Natural killer cell (primary cell): ENCODE measurements around the gene MYCN. TPM values are rescaled to one million over a fixed set of nuclear protein-coding genes. Genes with fewer than 3 reads are reported as not detected.

Experiments used
- ATAC-seq, 3 donors: fragments of 150-1000 bp in 2 of 3; fragments of 200-7000 bp in 1 of 3; cut with Tn5 transposase; 1 replicate in 1 of 3; 2 replicates in 2 of 3; pipeline ENCODE4 v1.10.0; 2021; ENCODE audit warnings: mild to moderate bottlenecking in 2 of 3, moderate library complexity in 2 of 3
- DNase-seq, 2 donors: peaks; one replicate each; pipeline versions ENCODE4 v3.0.0 to v3.0.0-alpha.2; 2013 to 2021; ENCODE audit warnings: mixed read lengths in 1 of 2
- H3K27ac ChIP-seq: one replicate; pipeline ENCODE4 v1.5.1; 2013; ENCODE audit warnings: mild to moderate bottlenecking, low read length
- H3K27me3 ChIP-seq: one replicate; pipeline ENCODE4 v1.6.1; 2013; ENCODE audit warnings: low read length; ENCODE audit not compliant: control insufficient read depth, insufficient read depth
- H3K36me3 ChIP-seq: one replicate; pipeline ENCODE4 v1.6.1; 2013; ENCODE audit warnings: low read length; ENCODE audit not compliant: control insufficient read depth, insufficient read depth
- H3K4me1 ChIP-seq: one replicate; pipeline ENCODE4 v1.6.1; 2013; ENCODE audit warnings: low read length; ENCODE audit not compliant: control insufficient read depth, insufficient read depth
- H3K4me3 ChIP-seq: one replicate; pipeline ENCODE4 v1.5.1; 2013; ENCODE audit warnings: low read length
- H3K9me3 ChIP-seq: one replicate; pipeline ENCODE4 v1.6.1; 2013; ENCODE audit warnings: low read length; ENCODE audit not compliant: control insufficient read depth, insufficient read depth
- H3K27ac Mint-ChIP-seq, 2 donors: one replicate each; pipeline ENCODE4 v1.8.0; 2022; ENCODE audit warnings: mild to moderate bottlenecking in 2 of 2, mixed read lengths in 2 of 2, moderate library complexity in 1 of 2
- H3K27me3 Mint-ChIP-seq, 2 donors: one replicate each; pipeline ENCODE4 v1.8.0; 2022; ENCODE audit warnings: low read depth in 2 of 2, mixed read lengths in 2 of 2
- H3K36me3 Mint-ChIP-seq: one replicate; pipeline ENCODE4 v1.8.0; 2022; ENCODE audit warnings: mixed read lengths
- H3K4me1 Mint-ChIP-seq, 2 donors: one replicate each; pipeline ENCODE4 v1.8.0; 2022; ENCODE audit warnings: mixed read lengths in 2 of 2
- H3K4me3 Mint-ChIP-seq: one replicate; pipeline ENCODE4 v1.8.0; 2022; ENCODE audit warnings: mild to moderate bottlenecking, moderate library complexity, mixed read lengths
- H3K9me3 Mint-ChIP-seq, 2 donors: one replicate each; pipeline ENCODE4 v1.8.0; 2022; ENCODE audit warnings: mixed read lengths in 2 of 2
- CTCF ChIP-seq: fragments of 200-600 bp; IDR thresholded peaks from one replicate; pipeline ENCODE4 v1.8.0; 2022; ENCODE audit warnings: antibody characterized with exemption
- WGBS: methylation state at CpG from one replicate; pipeline ENCODE4 v1.1.7; 2013; ENCODE audit warnings: missing lambda C conversion rate; ENCODE audit not compliant: insufficient coverage; 5-methylcytosine and 5-hydroxymethylcytosine counted together
- intact Hi-C: fragments of 100-400 bp; cut with micrococcal nuclease; formaldehyde crosslinking; loops from one replicate; pipeline ENCODE4 v1.14.2; 2022
- total RNA-seq, 4 donors: library from RNA; stranded (reverse); fragments of 120-200 nt in 1 of 4; gene quantifications; one replicate each; pipeline versions ENCODE4 v1.2.3 to v1.2.4, GENCODE V29; 2013 to 2022

Gene MYCN
- total RNA-seq, 3 donors from 2014 or later (not counting 1 experiment from before 2014, with no cell fraction given) = 0.18 TPM; not detected in 2

- TF ChIP-seq CTCF = no peak
- 83% methylated on average over 8 of the region's 9 CpGs for WGBS
- H3K4me3 Mint-ChIP-seq = no peak overlapping the region
- no peaks in the 10 kb centered on the region for H3K4me1 Mint-ChIP-seq
- H3K4me1 ChIP-seq = no peaks in the 10 kb centered on the region
- H3K27ac ChIP-seq = no peak overlapping the region
- DNase-seq (no peak), ATAC-seq (no peak)
- H3K36me3 Mint-ChIP-seq = no peaks in the 10 kb centered on the region
- no peaks in the 10 kb centered on the region for H3K27me3 ChIP-seq
- no peaks in the 10 kb centered on the region for H3K36me3 ChIP-seq
- H3K27ac Mint-ChIP-seq = no peak overlapping the region
- H3K4me3 ChIP-seq = no peak overlapping the region
- no peaks in the 10 kb centered on the region for H3K27me3 Mint-ChIP-seq
- H3K9me3 Mint-ChIP-seq = no peaks in the 10 kb centered on the region
- no peaks in the 10 kb centered on the region for H3K9me3 ChIP-seq
- intact Hi-C loops = loop anchor here (10.0 kb wide), 1 partner anchor 824 kb away; no protein-coding TSS in a partner anchor
Observed at GRCh38 chr2:15979051-15979758, 38.9 kb downstream of the MYCN start.

- H3K27ac ChIP-seq = no peak overlapping the region
- WGBS = 87% methylated on average over 9 of the region's 9 CpGs
- H3K4me3 Mint-ChIP-seq = no peak overlapping the region
- no peak for TF ChIP-seq CTCF
- no peaks in the 10 kb centered on the region for H3K27me3 ChIP-seq
- no peaks in the 10 kb centered on the region for H3K27me3 Mint-ChIP-seq
- no peaks in the 10 kb centered on the region for H3K36me3 Mint-ChIP-seq
- H3K4me3 ChIP-seq = no peak overlapping the region
- no peak overlapping the region for H3K27ac Mint-ChIP-seq
- DNase-seq (no peak), ATAC-seq (no peak)
- no peaks in the 10 kb centered on the region for H3K36me3 ChIP-seq
- H3K9me3 Mint-ChIP-seq = no peaks in the 10 kb centered on the region
- H3K4me1 Mint-ChIP-seq = no peaks in the 10 kb centered on the region
- intact Hi-C loops = loop anchor here (10.0 kb wide), 1 partner anchor 825 kb away; no protein-coding TSS in a partner anchor
- H3K4me1 ChIP-seq = no peaks in the 10 kb centered on the region
- H3K9me3 ChIP-seq = no peaks in the 10 kb centered on the region
Observed at GRCh38 chr2:15979759-15980604, 39.6 kb downstream of the MYCN start.

GRCh38 chr2:15980605-15981098 lies 40.3 kb downstream of the MYCN start:
- no peak overlapping the region for H3K27ac Mint-ChIP-seq
- no peak overlapping the region for H3K27ac ChIP-seq
- no peaks in the 10 kb centered on the region for H3K4me1 Mint-ChIP-seq
- H3K4me3 ChIP-seq = no peak overlapping the region
- no peaks in the 10 kb centered on the region for H3K4me1 ChIP-seq
- DNase-seq (no peak), ATAC-seq (no peak)
- no peak for TF ChIP-seq CTCF
- no peaks in the 10 kb centered on the region for H3K27me3 ChIP-seq
- no peaks in the 10 kb centered on the region for H3K9me3 ChIP-seq
- H3K9me3 Mint-ChIP-seq = no peaks in the 10 kb centered on the region
- H3K4me3 Mint-ChIP-seq = no peak overlapping the region
- intact Hi-C loops = no loop called here
- 95% methylated on average over 12 of the region's 14 CpGs for WGBS
- H3K27me3 Mint-ChIP-seq = no peaks in the 10 kb centered on the region
- no peaks in the 10 kb centered on the region for H3K36me3 ChIP-seq
- no peaks in the 10 kb centered on the region for H3K36me3 Mint-ChIP-seq
